Left renal pelvis (tissue), 4 donors: ENCODE measurements around the gene KRT71. TPM values are rescaled to one million over a fixed set of nuclear protein-coding genes. Genes with fewer than 3 reads are reported as not detected.

Source experiments
- DNase-seq, 4 donors: peaks; one replicate each; pipeline ENCODE4 v3.0.0-alpha.2; 2013; ENCODE audit warnings: low read depth in 4 of 4, low spot score in 3 of 4
- polyA plus RNA-seq, 4 donors: library from polyadenylated mRNA; unstranded; fragments of 120-200 nt; gene quantifications; one replicate each; pipeline ENCODE4 v1.2.1, GENCODE V29; 2013; ENCODE audit not compliant: insufficient read length in 4 of 4

KRT71 gene
- polyA plus RNA-seq, 4 donors, result 0.30 TPM; not detected in 3

DNA sequence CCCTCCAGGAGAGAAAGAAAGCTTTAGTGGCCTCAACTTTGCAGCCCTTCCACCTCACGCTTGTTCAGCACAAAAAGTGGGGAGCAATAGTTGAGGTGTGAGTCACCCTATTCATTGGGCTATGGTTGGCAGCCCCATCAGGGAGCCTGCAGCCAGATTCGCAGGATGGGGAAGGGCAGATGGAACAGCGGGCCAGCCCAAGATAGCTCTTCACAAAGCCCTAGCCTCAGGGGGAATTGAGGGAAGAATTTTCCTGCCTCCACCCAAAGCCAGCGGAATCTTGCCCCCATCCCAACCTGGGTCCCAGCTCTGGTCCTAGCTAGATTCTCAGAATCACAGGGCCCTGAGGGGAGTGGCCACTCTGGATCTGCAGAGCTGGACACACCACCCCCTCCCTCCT lies 29.1 kb downstream of the KRT71 start:
- DNase-seq, result no peak

GRCh38 chr12:52522346-52523011 lies 30.5 kb downstream of the KRT71 start:
- DNase-seq, result no peak

DNA sequence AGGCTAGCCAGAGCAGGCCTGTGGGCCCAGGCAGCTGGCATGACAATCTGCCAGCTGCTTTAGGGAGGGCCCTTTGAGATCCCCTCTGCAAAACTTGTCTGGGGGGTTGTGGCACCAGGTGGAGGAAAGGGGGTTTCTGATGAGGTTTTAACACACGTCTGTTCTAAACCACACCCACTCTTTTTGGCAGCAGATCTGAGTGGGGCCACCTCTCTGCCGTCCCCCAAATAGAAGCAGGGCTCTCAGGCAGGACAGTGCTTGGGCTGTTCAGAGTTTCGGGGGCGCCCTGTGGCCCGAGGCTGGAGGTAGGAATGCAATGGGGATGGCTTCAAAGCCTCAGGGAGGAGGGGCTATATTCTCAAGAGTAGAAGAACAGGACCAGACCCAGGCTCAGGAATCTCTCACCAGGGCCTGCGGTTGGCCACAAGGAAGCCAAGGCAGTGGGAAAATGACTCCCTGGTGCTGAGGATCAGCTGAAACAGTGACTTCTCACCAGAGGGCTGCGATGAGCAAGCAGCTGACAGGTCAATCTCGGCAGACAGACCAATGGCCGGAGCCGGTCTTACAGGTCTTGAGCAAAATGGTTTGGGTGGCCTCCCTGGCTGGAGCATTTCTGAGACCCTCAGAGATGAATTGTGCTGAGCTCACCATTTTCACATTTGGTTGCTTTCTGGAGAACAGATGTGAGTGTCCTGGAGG lies 31.2 kb downstream of the KRT71 start:
- no peak for DNase-seq

DNA sequence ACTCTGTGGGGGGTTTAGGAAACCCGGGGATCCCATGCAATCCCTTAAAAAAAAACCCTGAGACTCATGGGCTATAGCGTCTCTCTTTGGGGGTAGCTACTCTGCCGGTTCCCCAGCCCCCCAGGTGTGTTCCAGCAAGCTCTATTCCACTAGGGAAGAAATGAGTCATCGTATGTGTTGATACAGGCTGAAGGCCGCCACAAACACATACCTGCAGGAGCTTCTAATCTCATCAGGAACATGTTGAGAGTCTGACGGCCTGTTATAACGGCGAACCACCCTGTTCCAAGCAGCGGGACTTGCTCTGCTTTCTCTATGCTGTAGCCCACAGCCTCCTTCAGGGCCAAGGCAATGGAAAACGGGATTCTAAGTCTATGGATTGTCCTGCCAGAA lies 31.8 kb downstream of the KRT71 start:
- no peak for DNase-seq

DNA sequence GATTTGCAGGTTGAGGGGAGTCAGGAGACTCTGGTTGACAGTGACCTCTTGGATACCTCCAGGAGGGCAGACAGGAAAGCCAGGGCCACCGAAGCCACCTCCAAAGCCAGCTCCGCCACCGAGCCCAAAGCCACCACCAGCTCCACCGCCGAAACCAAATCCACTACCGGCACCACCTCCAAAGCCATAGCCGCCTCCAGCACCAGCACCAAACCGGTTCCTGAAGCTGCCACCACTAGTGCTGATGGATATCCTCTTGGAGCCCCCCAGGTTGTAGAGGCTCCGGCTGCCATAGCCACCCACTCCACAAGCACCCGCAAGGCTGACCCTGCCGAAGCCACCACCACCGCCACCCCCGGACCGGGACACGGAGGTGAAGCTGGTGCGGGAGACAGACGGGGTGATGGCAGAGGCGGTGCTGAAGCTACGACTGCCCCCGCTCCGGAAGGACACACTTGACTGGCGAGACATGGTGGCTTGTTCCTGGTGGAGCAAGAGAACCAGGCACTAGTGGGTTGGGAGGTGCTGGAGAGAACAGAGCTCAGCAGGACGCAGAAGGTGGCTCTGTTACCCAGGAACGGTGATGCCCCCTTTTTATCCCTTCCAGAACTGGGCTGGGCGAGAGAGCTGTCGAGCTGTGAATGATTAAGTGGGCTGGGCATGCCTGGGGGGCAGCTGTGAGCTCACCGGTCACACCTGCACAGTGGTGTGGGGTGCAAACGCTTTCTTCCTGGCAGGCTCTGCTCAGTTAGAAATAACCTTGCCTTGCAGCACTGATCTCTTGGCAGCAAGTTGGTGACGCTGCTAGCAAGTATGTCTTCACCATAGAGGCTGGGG lies 32.9 kb downstream of the KRT71 start, which contains the start of gene KRT5:
Gene KRT5 (minus strand): TSS at position 569 of the 837 bp plus-strand sequence. CDS start 98 bp downstream, at position 471.
- DNase-seq, result no peak

DNA sequence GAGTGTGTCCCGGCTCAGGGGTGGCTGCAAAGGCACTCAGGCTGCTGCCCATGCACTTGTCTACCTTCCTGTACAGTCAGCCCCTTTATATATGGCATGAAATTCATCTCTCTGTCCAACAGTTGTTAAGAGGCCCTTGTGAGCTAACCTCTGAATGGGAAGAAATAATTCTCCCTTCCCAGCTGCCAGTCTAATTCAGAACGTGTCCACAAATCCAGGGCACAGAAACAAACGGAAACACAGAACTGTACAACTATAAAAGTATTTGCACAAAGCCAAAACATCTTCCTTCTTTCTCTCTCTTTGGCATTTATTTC lies 33.6 kb downstream of the KRT71 start:
- DNase-seq, result no peak

DNA sequence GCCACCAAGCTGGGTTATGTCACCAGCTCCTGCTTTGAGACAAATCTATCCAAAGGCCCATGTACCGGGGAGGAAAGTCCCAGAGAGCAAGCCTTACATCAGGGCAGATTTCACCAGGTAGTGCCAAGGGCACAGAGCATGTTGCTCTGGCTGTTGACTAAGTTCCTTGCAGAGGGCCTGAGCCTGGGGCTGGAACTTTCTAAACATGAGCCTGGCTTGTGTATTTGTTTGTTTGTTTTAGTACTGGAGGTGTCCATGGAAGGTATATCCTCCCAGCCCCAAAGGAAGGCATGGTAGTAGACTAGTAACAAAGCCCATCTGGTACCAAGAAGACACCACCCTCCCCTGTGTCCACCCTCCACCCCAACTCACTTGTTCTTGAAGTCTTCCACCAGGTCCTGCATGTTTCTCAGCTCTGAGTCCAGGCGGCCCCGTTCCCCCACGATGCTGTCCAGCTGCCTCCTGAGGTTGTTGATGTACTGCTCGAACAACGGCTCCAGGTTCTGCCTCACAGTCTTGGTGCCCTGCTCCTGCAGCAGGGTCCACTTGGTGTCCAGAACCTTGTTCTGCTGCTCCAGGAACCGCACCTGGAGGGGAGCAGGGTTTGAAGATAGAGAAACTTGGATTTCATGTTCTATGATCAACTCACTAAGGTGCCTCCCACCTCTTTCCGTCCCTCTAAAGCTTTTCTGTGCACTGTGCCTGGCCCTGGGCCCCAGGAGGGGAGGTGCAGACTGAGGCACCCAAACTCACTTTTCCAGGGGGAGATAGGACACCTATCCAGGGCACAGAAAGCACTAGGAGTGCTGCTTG lies 34.2 kb downstream of the KRT71 start:
- no peak for DNase-seq

- no peak for DNase-seq
These were observed 35.1 kb downstream of the KRT71 start for GRCh38 chr12:52517888-52518287.

DNA sequence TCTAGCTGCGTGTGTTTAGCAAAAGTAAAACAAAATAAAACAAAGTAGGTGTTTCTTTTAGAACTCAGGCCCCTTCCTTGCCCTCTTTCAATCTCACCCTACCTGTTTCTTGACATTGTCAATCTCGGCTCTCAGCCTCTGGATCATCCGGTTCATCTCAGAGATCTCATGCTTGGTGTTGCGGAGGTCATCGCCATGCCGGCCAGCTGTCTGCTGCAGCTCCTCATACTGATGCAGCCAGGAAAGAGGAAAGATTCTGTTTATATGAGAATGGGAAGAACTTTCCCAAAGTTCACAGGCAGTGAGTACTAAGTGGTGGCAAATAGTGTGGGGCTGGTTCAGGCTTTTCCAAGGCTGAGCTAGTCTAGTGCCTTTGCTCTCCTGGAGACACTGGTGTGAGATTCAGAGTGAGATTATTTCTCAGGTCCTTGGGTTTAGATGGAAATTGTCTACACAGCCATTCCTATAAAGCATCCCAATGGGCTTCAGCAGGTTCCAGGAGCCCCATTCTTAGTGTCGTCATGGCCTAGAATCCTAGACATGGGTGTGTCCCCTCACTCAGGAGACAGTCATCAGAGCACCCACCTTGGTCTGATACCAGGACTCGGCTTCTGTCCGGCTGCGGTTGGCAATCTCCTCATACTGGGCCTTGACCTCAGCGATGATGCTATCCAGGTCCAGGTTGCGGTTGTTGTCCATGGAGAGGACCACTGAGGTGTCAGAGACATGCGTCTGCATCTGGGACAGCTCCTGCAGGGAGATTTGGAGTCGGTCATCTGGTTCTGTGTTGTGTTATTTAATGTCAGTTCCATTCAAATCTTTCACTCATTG lies 35.7 kb downstream of the KRT71 start:
- no peak for DNase-seq

DNA sequence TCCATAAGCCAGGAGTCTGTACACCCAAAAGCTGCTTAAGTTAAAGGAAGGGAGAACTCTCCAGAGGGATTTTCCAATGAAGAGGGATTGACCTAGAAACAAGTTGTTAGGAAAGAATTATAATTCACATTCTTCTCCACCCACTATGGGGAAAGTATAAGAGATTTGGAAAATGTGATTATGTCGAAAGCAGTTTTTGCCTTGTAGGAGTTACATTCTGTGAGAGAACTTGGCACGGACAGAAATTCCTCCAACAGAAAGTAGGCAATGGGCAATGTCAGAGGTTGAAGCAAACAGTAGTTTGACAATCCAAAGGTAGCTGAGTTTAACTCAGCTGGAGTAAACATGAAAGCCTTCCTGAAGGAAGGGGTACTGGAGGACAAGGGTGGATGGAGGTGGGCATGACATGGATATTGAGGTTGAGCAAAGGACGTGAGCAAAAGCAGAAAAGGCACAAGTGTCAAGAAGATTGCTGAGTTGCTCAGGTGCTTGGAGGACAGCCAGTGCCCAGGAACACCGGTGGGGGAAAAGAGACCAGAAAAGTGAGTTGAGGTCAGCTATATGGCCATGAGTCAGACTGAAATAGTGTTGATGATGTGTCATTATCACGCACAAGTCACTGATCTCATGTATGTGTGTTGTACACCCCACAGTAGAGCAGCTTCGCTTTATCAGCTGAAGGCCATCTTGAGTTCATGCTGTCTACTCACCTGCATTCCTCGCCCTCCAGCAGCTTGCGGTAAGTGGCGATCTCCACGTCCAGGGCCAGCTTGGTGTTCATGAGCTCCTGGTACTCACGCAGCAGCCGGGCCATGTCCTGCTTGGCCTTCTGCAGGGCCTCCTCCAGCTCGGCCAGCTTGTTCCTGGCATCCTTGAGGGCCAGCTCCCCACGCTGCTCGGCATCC lies 36.8 kb downstream of the KRT71 start:
- no peak for DNase-seq

GRCh38 chr12:52515319-52515646 lies 37.7 kb downstream of the KRT71 start:
- no peak for DNase-seq

- DNase-seq, result no peak
These were observed 38.2 kb downstream of the KRT71 start for GRCh38 chr12:52514471-52515318.

GRCh38 chr12:52513736-52514135 lies 39.2 kb downstream of the KRT71 start:
- DNase-seq, result no peak

GRCh38 chr12:52508211-52508610 lies 44.7 kb downstream of the KRT71 start:
- DNase-seq, result no peak

- DNase-seq, result peak in 1 of 4 donors; percentile 2
These were observed 45.9 kb downstream of the KRT71 start for GRCh38 chr12:52506858-52507715.

DNA sequence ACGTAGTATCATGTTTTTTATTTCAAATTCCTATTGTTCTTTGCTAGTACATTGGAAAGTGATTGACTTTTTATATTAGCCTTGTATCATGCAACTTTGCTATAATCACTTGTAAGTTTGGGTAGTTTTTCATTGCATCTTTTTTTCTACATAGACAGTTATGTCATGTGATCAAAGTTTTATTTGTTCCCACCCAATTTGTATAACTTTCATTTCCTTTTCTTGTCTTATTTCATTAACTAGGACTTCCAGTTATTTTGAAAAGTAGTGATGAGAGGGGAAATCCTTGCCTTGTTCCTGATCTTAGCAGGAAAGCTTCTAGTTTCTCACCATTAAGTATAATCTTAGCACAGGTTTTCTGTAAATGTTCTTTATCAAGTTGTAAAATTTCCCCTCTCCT lies 50.1 kb downstream of the KRT71 start:
- no peak for DNase-seq

GRCh38 chr12:52501490-52501889 lies 51.5 kb downstream of the KRT71 start:
- DNase-seq, result no peak
